K562 (cell line): ENCODE results near the gene MB21D2. TPM values are rescaled to one million over a fixed set of nuclear protein-coding genes. Genes with fewer than 3 reads are reported as not detected.

Source experiments
- ATAC-seq: fragments of 200-7000 bp; cut with Tn5 transposase; 3 replicates; pipeline ENCODE4 v1.9.1; 2020; ENCODE audit warnings: moderate library complexity
- BruUV-seq: library from RNA; stranded (reverse); fragments of 400-500 nt; replicated peaks from 2 replicates; lab custom pipeline; 2021; lab: Mats Ljungman, UMichigan
- CTCF ChIA-PET: fragments of 300-600 bp; formaldehyde crosslinking; extraction: SDS; loops from one replicate; lab custom pipeline; 2021; ENCODE audit warnings: low intra/inter-chr PET ratio; lab: Yijun Ruan, JAX
- POLR2A ChIA-PET: fragments of 300-600, 350-650 bp; sonication (Branson Sonifier 250); formaldehyde crosslinking; extraction: SDS; loops from one replicate; lab custom pipeline; 2021; ENCODE audit warnings: antibody characterized with exemption, inconsistent platforms; lab: Yijun Ruan, JAX
- DNase-seq, 4 experiments: peaks; one replicate each; pipeline versions ENCODE4 v3.0.0 to v3.0.0-alpha.2; 2011 to 2018; ENCODE audit warnings: low spot score in 3 of 4, mixed read lengths in 3 of 4; ENCODE audit errors: extremely low read depth in 1 of 4
- FAIRE-seq: peaks from 2 replicates; lab custom pipeline; 2011; peaks lifted over from hg19 to GRCh38; lab: Jason Lieb, UNC
- H2AFZ ChIP-seq: 2 replicates; pipeline ENCODE4 v1.6.0; 2011; ENCODE audit warnings: low read depth, low read length, control low read depth, inconsistent platforms
- H3K27ac ChIP-seq: fragments of 200-600 bp; 3 replicates; pipeline ENCODE4 v1.8.0; 2011; ENCODE audit warnings: low read depth, mild to moderate bottlenecking, control low read depth, inconsistent platforms, low read length, moderate library complexity, mixed read lengths; ENCODE audit errors: extremely low read depth
- H3K27me3 ChIP-seq, 2 experiments: fragments of 300-600 bp in 1 of 2; 2 replicates in 1 of 2; 3 replicates in 1 of 2; pipeline versions ENCODE4 v1.6.0 to v1.8.0; 2011; ENCODE audit warnings: inconsistent platforms in 2 of 2, low read length in 2 of 2, mild to moderate bottlenecking in 1 of 2, mixed read lengths in 1 of 2, moderate library complexity in 1 of 2; ENCODE audit not compliant: control insufficient read depth in 2 of 2, insufficient read depth in 2 of 2
- H3K36me3 ChIP-seq: fragments of 300-600 bp; 3 replicates; pipeline ENCODE4 v1.8.0; 2011; ENCODE audit warnings: mild to moderate bottlenecking, low read length, inconsistent platforms; ENCODE audit not compliant: control insufficient read depth, insufficient read depth
- H3K4me1 ChIP-seq, 2 experiments: fragments of 200-600 bp in 1 of 2; replicated peaks in 1 of 2; 2 replicates in 1 of 2; 3 replicates in 1 of 2; pipeline versions ENCODE4 v1.5.1 to v1.8.0; 2011; ENCODE audit warnings: inconsistent platforms in 2 of 2, low read length in 2 of 2, mild to moderate bottlenecking in 1 of 2, mixed read lengths in 1 of 2, moderate library complexity in 1 of 2; ENCODE audit not compliant: control insufficient read depth in 2 of 2, insufficient read depth in 2 of 2
- H3K4me2 ChIP-seq: 2 replicates; pipeline ENCODE4 v1.6.1; 2011; ENCODE audit warnings: low read length, control low read depth, inconsistent platforms, mixed read lengths; ENCODE audit not compliant: insufficient read depth
- H3K4me3 ChIP-seq: fragments of 200-600 bp; sonication (generic), shearing (Covaris generic); 2 replicates; pipeline ENCODE4 v1.5.1; 2016; ENCODE audit warnings: control low read depth, inconsistent platforms
- H3K79me2 ChIP-seq: fragments of 200-600 bp; 3 replicates; pipeline ENCODE4 v1.8.0; 2011; ENCODE audit warnings: low read length, inconsistent platforms; ENCODE audit not compliant: control insufficient read depth, insufficient read depth
- H3K9ac ChIP-seq, 2 experiments: 2 replicates each; pipeline versions ENCODE4 v1.6.0 to v1.6.1; 2011; ENCODE audit warnings: low read depth in 2 of 2, low read length in 2 of 2, control low read depth in 1 of 2, inconsistent platforms in 1 of 2, mild to moderate bottlenecking in 1 of 2, mixed read lengths in 1 of 2; ENCODE audit not compliant: insufficient read depth in 1 of 2
- H3K9me1 ChIP-seq: one replicate; pipeline ENCODE4 v1.6.0; 2011; ENCODE audit warnings: inconsistent platforms, mild to moderate bottlenecking, low read length, moderate library complexity; ENCODE audit not compliant: control insufficient read depth, insufficient read depth
- H3K9me3 ChIP-seq: replicated peaks from 2 replicates; pipeline ENCODE4 v1.5.1; 2011; ENCODE audit warnings: low read depth, low read length, inconsistent platforms; ENCODE audit not compliant: control insufficient read depth, insufficient read depth
- H4K20me1 ChIP-seq: replicated peaks from 2 replicates; pipeline ENCODE4 v1.6.1; 2011; ENCODE audit warnings: low read length, inconsistent platforms, mixed read lengths; ENCODE audit not compliant: control insufficient read depth, insufficient read depth
- HMG20A ChIP-seq: fragments of 450-650 bp; formaldehyde crosslinking; conservative IDR thresholded peaks from 2 replicates; pipeline ENCODE4 v1.4.0; 2020; ENCODE audit warnings: mild to moderate bottlenecking, mixed read lengths
- KHSRP ChIP-seq: fragments of 450-650 bp; IDR thresholded peaks from 2 replicates; pipeline ENCODE4 v1.6.1; 2017
- TOE1 ChIP-seq, 2 experiments: fragments of 450-650 bp in 1 of 2; sonication (generic) in 1 of 2; formaldehyde crosslinking in 1 of 2; IDR thresholded peaks; 2 replicates each; pipeline versions ENCODE4 v1.7.1 to v1.8.0; 2016 to 2022; ENCODE audit warnings: borderline replicate concordance in 2 of 2, mild to moderate bottlenecking in 2 of 2, antibody characterized with exemption in 1 of 2, inconsistent platforms in 1 of 2, low read depth in 1 of 2, missing genetic modification reagents in 1 of 2, moderate library complexity in 1 of 2
- TRIM24 ChIP-seq, 2 experiments: fragments of 450-650 bp; IDR thresholded peaks; 2 replicates each; pipeline ENCODE4 v1.6.1; 2016
- ZNF384 ChIP-seq: IDR thresholded peaks from 2 replicates; pipeline ENCODE4 v1.6.1; 2012; ENCODE audit warnings: low read depth, low read length, improper control_type of control experiment
- ZNF764 ChIP-seq: fragments of 250-450 bp; sonication (Bioruptor Pico); IDR thresholded peaks from 2 replicates; pipeline ENCODE4 v1.4.0; 2020; ENCODE audit warnings: low read depth, mild to moderate bottlenecking, moderate library complexity
- whole genome bisulfite sequencing: fragments of 100-300 bp; shearing (Covaris generic); methylation state at CpG from one replicate; pipeline ENCODE4 v1.1.6; 2016; ENCODE audit warnings: low coverage, mixed read lengths; ENCODE audit not compliant: insufficient coverage; ENCODE audit errors: missing lambda C conversion rate; 5-methylcytosine and 5-hydroxymethylcytosine counted together
- in situ Hi-C: fragments of 300-500 bp; cut with MboI; formaldehyde crosslinking; loops from 4 replicates; pipeline ENCODE4 v1.15.0; 2018; ENCODE audit warnings: inconsistent platforms, mixed read lengths
- intact Hi-C: fragments of 100-400 bp; cut with micrococcal nuclease; formaldehyde crosslinking; loops from 2 replicates; pipeline ENCODE4 v1.14.2; 2022
- polyA plus RNA-seq, 8 experiments: library from polyadenylated mRNA; depleted of rRNA in 4 of 8; stranded (reverse) in 5 of 8; unstranded in 3 of 8; fragments of >200 nt; fragmentation: Nextera tagmentation in 2 of 8; fragmentation: Illumina TruSeq in 1 of 8; extraction: Ambion mirVana in 2 of 8; extraction: Trizol in 1 of 8; gene quantifications; 2 replicates each; pipeline versions ENCODE4 v1.2.1 to v1.2.3, GENCODE V29; 2011 to 2014; ENCODE audit warnings: inconsistent platforms in 1 of 8, missing spikeins in 1 of 8
- total RNA-seq, 7 experiments: library from RNA; depleted of rRNA in 6 of 7; stranded (reverse); fragments of >200 nt in 6 of 7; fragmentation: Illumina TruSeq in 2 of 7; extraction: Trizol in 2 of 7; gene quantifications; 2 replicates each; pipeline versions ENCODE4 v1.2.1 to v1.2.3, GENCODE V29; 2011 to 2021; ENCODE audit warnings: low replicate concordance in 1 of 7
- TF ChIP-seq, protein P1 (sequence below): fragments of 250-450 bp; sonication (Bioruptor Pico); IDR thresholded peaks from 2 replicates; pipeline ENCODE4 v1.4.0; 2020; ENCODE audit warnings: mild to moderate bottlenecking, moderate library complexity

The MB21D2 gene
- total and polyA plus RNA-seq, 9 of the 15 experiments (the other 6 are each of a cell fraction or from before 2014, with no cell fraction given), result 0.01 TPM; not detected in 8

DNA sequence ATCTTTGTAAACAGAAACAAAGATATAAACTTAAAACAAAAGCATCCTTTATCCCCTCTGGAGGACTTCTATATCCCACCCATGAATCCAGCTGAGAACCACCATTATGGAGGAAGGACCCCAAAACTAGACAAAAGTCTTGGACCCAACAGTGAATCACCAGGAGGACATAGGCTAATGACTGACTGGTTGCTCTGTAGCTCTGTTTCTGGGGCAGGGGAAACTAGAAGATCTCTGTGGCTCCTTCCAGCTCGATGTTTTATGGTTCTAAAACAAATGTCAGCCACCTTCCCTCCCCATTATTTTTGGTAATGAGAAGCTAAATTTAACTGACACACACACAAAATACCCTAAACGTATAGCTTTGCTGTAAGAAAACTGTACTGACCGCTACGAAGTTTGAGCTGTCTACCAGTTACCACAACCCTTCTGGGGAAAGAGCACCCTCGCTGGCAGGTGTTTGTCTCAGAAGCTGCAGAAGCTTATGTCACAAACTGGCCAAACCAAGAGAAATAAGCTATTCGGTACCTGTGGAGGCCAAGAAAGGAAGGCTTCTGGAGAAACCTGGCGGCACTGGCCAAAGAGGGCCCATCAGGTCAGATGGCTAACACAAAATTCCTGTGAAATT lies 36.4 kb downstream of the MB21D2 start:
- Histone ChIP-seq H3K9ac (no peak overlapping the region), H3K79me2 (no peaks in the 10 kb centered on the region), H2AFZ (no peak overlapping the region), H3K9me1 (no peaks in the 10 kb centered on the region), H4K20me1 (no peaks in the 10 kb centered on the region), H3K9me3 (no peaks in the 10 kb centered on the region), H3K4me1 (no peaks in the 10 kb centered on the region), H3K27ac (no peak overlapping the region), H3K27me3 (no peaks in the 10 kb centered on the region; a peak in 1 of 5 replicates), H3K4me3 (no peak overlapping the region), H3K36me3 (no peaks in the 10 kb centered on the region), H3K4me2 (no peak overlapping the region)
- WGBS, result under 1% methylated on average over 6 of the region's 7 CpGs
- FAIRE-seq, result no peak
- intact Hi-C loops (no loop called here), in situ Hi-C loops (no loop called here)
- CTCF ChIA-PET, result no interaction called here
- no peak for ATAC-seq
- DNase-seq, result no peak
- POLR2A ChIA-PET, result interaction anchor here (0.9 kb wide), 1 partner anchor 30 kb away, joined by 3 read pairs; no protein-coding TSS in a partner anchor
- no TSS peak for BruUV-seq
- TF ChIP-seq TOE1 (IDR thresholded peaks at IDR 0.05; ENCODE audit: borderline replicate concordance) (no peak), TOE1 (CRISPR knock-in tag; IDR thresholded peaks at IDR 0.05; ENCODE audit: borderline replicate concordance, low read depth) (no peak)

DNA sequence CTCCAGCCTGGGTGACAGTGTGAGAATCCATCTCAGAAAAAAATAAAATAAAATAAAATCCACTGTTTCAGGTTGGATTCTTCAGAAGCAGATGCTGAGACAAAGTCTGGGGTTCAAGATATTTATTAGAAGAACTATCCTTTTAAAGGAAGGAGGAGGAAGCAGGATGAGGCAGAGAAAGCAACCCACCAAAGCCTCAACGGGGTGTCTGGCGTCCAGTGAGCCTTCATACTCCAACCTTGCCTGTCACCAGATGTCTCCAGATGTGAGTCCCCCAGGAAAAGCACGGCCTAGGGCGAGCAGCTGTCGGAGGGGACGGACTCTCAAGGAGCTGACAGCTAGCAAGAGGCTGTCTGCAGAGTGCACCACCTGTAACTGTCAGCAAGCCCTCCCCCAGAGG lies 37.3 kb downstream of the MB21D2 start:
- no peak for DNase-seq
- no peak for FAIRE-seq
- in situ Hi-C loops, result no loop called here
- Histone ChIP-seq H4K20me1 (no peaks in the 10 kb centered on the region), H3K4me3 (no peak overlapping the region), H3K9me1 (no peaks in the 10 kb centered on the region), H3K27me3 (no peaks in the 10 kb centered on the region; a peak in 1 of 5 replicates), H3K79me2 (no peaks in the 10 kb centered on the region), H3K9ac (no peak overlapping the region), H3K4me1 (no peaks in the 10 kb centered on the region), H3K27ac (no peak overlapping the region), H3K9me3 (no peaks in the 10 kb centered on the region), H2AFZ (no peak overlapping the region), H3K4me2 (no peak overlapping the region), H3K36me3 (no peaks in the 10 kb centered on the region)
- no peak for ATAC-seq
- no peak for TF ChIP-seq ZNF384
- TF ChIP-seq TRIM24 (IDR thresholded peaks at IDR 0.05), result no peak
- TF ChIP-seq HMG20A (CRISPR knock-in tag), result no peak
- no peak for TF ChIP-seq ZNF764
- TF ChIP-seq, protein P1, sequence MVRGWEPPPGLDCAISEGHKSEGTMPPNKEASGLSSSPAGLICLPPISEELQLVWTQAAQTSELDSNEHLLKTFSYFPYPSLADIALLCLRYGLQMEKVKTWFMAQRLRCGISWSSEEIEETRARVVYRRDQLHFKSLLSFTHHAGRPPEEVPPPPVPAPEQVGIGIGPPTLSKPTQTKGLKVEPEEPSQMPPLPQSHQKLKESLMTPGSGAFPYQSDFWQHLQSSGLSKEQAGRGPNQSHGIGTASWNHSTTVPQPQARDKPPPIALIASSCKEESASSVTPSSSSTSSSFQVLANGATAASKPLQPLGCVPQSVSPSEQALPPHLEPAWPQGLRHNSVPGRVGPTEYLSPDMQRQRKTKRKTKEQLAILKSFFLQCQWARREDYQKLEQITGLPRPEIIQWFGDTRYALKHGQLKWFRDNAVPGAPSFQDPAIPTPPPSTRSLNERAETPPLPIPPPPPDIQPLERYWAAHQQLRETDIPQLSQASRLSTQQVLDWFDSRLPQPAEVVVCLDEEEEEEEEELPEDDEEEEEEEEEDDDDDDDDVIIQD (CRISPR knock-in tag), result no peak
- TF ChIP-seq KHSRP, result no peak
- ChIA-PET CTCF (no interaction called here), POLR2A (no interaction called here)
- intact Hi-C loops, result no loop called here
- BruUV-seq, result no TSS peak
- WGBS, result 0% methylated on average over 6 of the region's 6 CpGs
